ENCODE data around the gene NR4A1.

Gene NR4A1

DNA sequence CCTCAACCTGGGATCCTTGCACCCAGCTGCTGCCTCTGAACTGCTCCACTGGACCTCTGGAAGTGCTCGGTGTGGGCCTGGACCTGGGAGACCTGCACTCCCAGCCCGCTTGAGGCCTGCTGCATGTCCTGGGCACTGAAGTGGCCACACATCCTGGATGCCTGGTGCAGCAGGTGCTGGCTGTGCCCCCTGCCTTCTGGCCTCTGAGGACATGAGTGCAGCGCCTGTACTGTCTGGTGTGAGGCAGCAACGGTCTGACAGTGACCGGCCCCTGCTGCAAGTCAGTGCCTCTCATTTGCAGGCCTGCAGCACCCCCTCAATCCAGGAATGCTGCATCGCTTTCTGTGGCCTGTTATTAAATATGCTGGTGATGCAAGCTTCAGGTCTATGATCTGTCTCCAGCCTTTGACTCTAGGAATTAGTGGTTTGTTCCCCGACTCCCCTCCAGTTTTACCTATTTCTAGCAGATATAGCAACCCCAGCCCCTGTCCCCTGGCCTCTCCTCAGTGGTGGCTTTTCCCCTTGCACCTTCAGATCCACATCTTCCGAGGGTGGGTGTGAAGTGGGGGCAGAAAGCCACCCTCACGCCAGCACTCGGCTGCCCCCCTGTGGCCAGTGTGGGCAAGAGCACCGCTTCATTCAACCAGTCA lies 31.9 kb downstream of the NR4A1 start:
- TF ChIP-seq JUND (IDR thresholded peaks at IDR 0.05; ENCODE audit: low read depth), result no peak
- peak; percentile 54 to 93 for DNase-seq (ENCODE audit: low read depth in 1 of 2, low spot score in 1 of 2)
- in situ Hi-C loops (cut with HindIII; ENCODE audit: low pct_unique_long_range_greater_than_20kb, low sequenced_read_pairs), result no loop called here

DNA sequence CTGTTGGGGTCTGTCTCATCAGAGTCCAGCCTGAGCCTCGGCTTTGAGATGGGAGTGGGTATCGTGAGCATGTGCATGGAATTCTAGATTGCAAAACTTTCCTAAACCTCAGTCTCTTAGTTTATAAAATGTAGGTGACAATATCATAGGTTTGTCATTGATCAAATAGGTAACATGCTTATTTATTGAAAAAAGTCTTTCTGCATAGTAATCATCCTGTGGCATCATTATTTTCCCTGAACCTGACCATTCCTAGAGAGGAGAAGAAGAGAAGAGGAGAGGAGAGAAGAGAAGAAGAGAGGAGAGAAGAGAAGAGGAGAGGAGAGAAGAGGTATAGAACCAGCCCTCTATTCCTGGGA lies 32.4 kb downstream of the NR4A1 start:
- DNase-seq (ENCODE audit: low read depth in 1 of 2, low spot score in 1 of 2), result no peak
- no peak for TF ChIP-seq JUND (IDR thresholded peaks at IDR 0.05; ENCODE audit: low read depth)
- in situ Hi-C loops (cut with HindIII; ENCODE audit: low pct_unique_long_range_greater_than_20kb, low sequenced_read_pairs), result no loop called here

DNA sequence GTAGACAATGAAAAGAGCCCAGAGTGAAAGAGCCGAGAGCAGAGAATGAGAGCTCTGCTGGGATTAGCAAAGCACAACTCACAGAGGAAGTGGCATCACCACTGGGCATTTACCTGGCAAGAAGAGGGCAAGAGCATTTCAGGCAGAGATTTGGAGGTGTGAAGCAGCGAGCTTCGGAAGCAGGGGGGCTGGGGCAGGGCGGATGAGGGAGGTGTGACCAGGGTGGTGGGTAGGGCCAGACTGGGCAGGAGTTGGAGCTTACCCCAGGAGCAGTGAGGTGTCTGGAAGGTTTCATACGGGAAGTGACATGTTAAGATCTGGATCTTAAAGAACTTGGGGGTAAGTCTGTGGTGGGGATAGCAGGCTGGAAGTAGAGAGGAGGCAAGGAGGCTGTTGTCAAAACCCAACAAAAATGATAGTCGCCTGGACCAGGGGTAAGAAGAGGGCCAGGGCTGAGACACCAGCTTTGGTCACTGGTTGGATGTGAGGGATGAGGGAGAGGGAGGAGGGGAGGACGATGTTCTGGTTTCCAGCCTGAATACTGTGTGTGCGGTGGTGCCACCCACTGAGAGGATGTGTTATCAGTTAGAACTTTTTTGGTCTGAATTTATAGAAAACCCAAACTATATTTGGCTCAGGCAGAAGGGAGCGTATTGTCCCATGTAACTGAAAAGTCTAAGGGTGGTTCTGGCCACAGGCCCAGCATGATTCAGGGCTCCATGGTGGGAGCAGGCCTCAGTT lies 33.4 kb downstream of the NR4A1 start:
- in situ Hi-C loops (cut with HindIII; ENCODE audit: low pct_unique_long_range_greater_than_20kb, low sequenced_read_pairs), result no loop called here
- no peak for DNase-seq (ENCODE audit: low read depth in 1 of 2, low spot score in 1 of 2)
- no peak for TF ChIP-seq JUND (IDR thresholded peaks at IDR 0.05; ENCODE audit: low read depth)

GRCh38 chr12:52085682-52086180 lies 34.5 kb downstream of the NR4A1 start:
- no peak for TF ChIP-seq JUND (IDR thresholded peaks at IDR 0.05; ENCODE audit: low read depth)
- in situ Hi-C loops (cut with HindIII; ENCODE audit: low pct_unique_long_range_greater_than_20kb, low sequenced_read_pairs), result no loop called here
- no peak for DNase-seq (ENCODE audit: low read depth in 1 of 2, low spot score in 1 of 2)

GRCh38 chr12:52086366-52086765 lies 35.1 kb downstream of the NR4A1 start:
- in situ Hi-C loops (cut with HindIII; ENCODE audit: low pct_unique_long_range_greater_than_20kb, low sequenced_read_pairs), result no loop called here
- peak in 1 of 2 experiments; percentile 4 for DNase-seq (ENCODE audit: low read depth in 1 of 2, low spot score in 1 of 2)
- no peak for TF ChIP-seq JUND (IDR thresholded peaks at IDR 0.05; ENCODE audit: low read depth)

DNA sequence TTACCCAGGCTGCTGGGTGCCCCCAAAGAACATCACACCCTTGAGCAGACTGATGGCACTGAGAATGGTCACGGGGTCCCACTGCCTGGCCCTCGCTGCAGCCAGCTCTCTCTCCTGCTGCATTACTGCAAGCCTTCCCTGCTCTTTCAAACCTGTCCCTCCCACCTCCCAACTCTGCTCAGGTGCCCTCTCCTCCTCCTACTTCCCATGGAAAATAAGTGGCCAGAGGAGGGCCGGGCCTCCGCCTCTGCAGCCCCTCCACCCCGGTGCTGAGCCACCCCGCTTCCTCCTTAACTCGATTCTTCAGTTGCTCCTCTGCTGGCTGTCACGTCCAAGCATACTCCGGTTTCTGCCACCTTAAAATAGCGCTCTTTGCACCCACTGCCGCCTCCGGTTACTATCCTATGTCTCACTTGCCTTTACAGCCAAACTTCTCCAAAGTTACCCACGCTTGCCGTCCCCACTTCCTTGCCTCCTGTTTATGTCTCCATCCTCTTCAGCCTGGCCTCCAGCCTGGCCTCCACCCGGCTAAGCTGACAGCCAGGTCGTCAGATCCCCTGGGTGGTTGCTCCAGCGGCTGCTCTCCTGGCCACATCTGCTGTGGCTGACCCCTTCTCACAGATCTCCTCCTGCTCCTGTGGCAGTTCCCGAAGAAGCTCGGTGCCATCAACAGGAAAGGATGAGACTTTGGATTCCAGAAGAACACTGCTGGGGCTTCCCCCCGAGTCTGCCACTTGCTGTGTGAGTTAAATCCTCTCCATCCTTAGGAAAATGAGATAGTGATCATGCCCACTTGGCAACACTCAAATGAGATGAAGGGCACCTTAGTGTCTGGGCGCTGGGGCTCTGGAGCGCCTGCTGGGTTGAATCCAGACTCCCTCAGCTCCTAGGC lies 35.9 kb downstream of the NR4A1 start:
- in situ Hi-C loops (cut with HindIII; ENCODE audit: low pct_unique_long_range_greater_than_20kb, low sequenced_read_pairs), result no loop called here
- no peak for TF ChIP-seq JUND (IDR thresholded peaks at IDR 0.05; ENCODE audit: low read depth)
- no peak for DNase-seq (ENCODE audit: low read depth in 1 of 2, low spot score in 1 of 2)

- in situ Hi-C loops (cut with HindIII; ENCODE audit: low pct_unique_long_range_greater_than_20kb, low sequenced_read_pairs), result no loop called here
- no peak for TF ChIP-seq JUND (IDR thresholded peaks at IDR 0.05; ENCODE audit: low read depth)
- no peak for DNase-seq (ENCODE audit: low read depth in 1 of 2, low spot score in 1 of 2)
Measured at GRCh38 chr12:52087961-52088820, 36.9 kb downstream of the NR4A1 start.

GRCh38 chr12:52089491-52089890 lies 38.2 kb downstream of the NR4A1 start:
- no peak for TF ChIP-seq JUND (IDR thresholded peaks at IDR 0.05; ENCODE audit: low read depth)
- in situ Hi-C loops (cut with HindIII; ENCODE audit: low pct_unique_long_range_greater_than_20kb, low sequenced_read_pairs), result no loop called here
- no peak for DNase-seq (ENCODE audit: low read depth in 1 of 2, low spot score in 1 of 2)

GRCh38 chr12:52090291-52090690 lies 39.0 kb downstream of the NR4A1 start:
- no peak for TF ChIP-seq JUND (IDR thresholded peaks at IDR 0.05; ENCODE audit: low read depth)
- no peak for DNase-seq (ENCODE audit: low read depth in 1 of 2, low spot score in 1 of 2)
- in situ Hi-C loops (cut with HindIII; ENCODE audit: low pct_unique_long_range_greater_than_20kb, low sequenced_read_pairs), result no loop called here

DNA sequence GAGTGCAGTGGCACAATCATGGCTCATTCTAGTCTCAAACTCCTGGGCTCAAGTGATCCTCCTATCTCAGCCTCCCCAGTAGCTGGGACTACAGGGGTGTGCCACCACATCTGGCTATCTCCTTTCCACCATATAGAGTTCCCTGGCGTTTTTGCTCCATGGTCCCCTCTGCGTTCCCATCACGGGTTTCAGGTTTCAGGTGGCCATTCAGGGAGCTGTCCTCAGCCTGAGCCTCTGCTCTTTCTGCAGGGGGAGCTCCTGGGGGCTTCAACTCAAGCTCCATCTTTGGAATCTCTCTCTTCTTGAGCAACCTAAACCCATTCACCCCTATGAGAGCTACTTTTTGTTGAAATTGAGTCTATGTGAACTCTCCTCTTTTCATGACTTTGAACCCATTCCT lies 39.8 kb downstream of the NR4A1 start:
- in situ Hi-C loops (cut with HindIII; ENCODE audit: low pct_unique_long_range_greater_than_20kb, low sequenced_read_pairs), result no loop called here
- DNase-seq (ENCODE audit: low read depth in 1 of 2, low spot score in 1 of 2), result no peak
- TF ChIP-seq JUND (IDR thresholded peaks at IDR 0.05; ENCODE audit: low read depth), result no peak

DNA sequence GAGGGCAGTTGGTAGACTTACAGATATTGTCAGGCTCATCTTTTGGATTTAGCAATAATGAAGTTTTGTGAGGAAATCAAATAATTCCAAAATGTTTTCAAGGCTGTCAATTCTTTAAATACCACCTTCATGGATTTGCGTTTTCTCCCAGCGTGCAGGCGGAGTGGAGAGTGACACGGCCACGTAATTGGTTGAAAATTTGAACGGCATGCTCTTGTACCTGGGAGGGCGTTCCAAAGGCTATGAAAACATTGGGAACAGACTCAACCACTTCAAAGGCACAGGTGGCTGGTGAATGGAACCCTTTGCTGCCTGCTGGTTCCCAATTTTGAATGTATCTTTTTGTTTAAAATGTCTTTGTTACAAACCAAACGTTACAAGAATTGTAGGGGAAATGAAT lies 40.6 kb downstream of the NR4A1 start:
- DNase-seq (ENCODE audit: low read depth in 1 of 2, low spot score in 1 of 2), result peak; percentile 36 to 56
- TF ChIP-seq JUND (IDR thresholded peaks at IDR 0.05; ENCODE audit: low read depth), result no peak
- in situ Hi-C loops (cut with HindIII; ENCODE audit: low pct_unique_long_range_greater_than_20kb, low sequenced_read_pairs), result no loop called here

- no peak for TF ChIP-seq JUND (IDR thresholded peaks at IDR 0.05; ENCODE audit: low read depth)
- in situ Hi-C loops (cut with HindIII; ENCODE audit: low pct_unique_long_range_greater_than_20kb, low sequenced_read_pairs), result no loop called here
- DNase-seq (ENCODE audit: low read depth in 1 of 2, low spot score in 1 of 2), result no peak
Measured at GRCh38 chr12:52093346-52093745, 42.1 kb downstream of the NR4A1 start.

All from T47D (cell line).